Stimulated activated CD4-positive, alpha-beta T cell treated with anti-CD3 and anti-CD28 coated beads, Interleukin-12 subunit alpha, Interleukin-12 subunit beta, amount 100 ng/mL, for 4 hours (primary cell): Measurements from ENCODE around the gene RARRES2.

ENCODE experiments used
- DNase-seq: peaks from one replicate; pipeline ENCODE4 v3.0.0-alpha.2; 2020

Gene RARRES2

DNA sequence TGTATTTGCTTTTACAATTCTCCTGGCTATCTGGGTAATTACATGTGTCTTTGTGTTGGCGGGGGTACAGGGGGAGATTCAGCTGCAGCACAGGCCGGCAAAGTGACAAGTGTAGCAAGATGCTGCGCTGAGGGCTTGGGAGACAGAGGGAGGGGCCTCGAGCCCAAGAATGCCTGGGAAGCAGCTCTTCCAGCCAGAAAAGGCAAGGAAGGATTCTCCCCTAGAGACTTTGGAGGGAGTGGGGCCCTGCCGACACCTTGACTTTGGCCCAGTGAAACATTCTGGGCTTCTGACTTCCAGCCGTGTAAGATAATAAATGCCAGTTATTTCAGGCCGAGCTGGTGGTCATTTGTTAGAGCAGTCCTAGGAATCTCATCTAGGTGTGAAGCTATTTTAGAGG is 20.0 kb upstream of the RARRES2 start:
- no peak for DNase-seq

DNA sequence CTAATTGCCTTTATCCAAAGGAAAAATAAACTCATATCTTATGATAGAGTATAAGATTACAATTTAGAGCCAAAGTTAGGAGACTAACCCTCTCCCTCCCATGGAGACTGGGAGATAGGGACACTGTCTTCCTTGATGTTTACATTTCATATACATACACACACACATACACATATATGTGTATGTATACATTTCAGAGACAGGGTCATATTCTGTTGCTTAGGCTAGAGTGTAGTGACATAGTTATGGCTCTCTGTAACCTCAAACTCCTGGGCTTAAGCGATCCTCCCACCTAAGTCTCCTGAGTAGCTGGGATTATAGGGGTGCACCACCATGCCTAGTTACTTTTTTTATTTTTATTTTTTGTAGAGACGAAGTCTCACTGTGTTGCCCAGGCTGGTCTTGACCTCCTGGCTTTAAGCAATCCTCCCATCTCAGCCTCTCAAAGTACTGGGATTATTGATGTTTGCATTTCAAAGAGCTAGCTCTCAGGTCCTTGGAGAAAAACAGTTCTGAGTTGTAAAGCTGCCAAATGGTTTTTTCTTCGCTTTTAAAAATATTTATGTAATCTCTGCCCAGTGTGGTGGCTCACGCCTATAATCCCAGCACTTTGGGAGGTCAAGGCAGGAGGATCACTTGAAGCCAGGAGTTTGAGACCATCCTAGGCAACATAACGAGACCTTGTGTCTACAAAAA is 19.1 kb upstream of the RARRES2 start:
- DNase-seq, result no peak

GRCh38 chr7:150359622-150360362 is 18.4 kb upstream of the RARRES2 start:
- no peak for DNase-seq

DNA sequence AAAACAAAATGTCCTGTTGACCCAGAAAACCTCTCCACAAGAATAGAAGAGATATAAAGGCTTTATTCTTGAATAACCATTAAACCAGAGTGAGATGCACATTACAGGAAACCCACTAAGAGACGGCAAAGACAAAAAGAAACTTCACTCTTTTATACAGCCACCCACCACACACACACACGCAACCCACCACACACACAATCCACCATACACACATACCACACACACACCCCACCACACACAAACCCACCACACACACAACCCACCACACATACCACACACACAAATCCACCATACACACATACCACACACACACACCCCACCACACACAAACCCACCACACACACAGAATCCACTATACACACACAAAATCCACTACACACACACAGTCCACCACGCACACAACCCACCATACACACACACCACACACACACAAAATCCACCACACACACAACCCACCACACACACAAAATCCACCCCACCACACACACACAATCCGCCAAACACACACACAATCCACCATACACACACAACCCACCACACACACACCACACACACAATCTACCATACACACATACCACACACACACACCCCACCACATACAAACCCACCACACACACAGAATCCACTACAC is 17.7 kb upstream of the RARRES2 start:
- no peak for DNase-seq

DNA sequence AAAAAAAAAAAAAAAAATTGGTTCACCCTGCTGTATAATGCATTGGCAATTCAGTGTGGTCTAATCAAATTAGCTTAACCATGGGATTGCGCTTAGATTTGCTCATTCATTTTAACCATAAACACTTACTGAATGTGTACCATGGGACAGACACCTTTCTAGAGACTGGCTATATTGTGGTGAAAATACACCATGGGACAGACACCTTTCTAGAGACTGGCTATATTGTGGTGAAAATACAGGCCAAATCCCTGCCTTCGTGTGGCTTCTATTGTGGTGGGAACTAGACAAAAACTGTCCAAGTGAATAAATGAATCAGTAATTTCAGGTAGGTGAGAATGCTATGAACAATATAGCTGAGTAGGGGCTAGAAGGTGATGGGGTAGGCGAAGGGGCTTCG is 17.0 kb upstream of the RARRES2 start:
- no peak for DNase-seq

- no peak for DNase-seq
These were observed 16.5 kb upstream of the RARRES2 start for GRCh38 chr7:150357771-150358427.

GRCh38 chr7:150357270-150357669 is 15.8 kb upstream of the RARRES2 start:
- peak; percentile 55 for DNase-seq

DNA sequence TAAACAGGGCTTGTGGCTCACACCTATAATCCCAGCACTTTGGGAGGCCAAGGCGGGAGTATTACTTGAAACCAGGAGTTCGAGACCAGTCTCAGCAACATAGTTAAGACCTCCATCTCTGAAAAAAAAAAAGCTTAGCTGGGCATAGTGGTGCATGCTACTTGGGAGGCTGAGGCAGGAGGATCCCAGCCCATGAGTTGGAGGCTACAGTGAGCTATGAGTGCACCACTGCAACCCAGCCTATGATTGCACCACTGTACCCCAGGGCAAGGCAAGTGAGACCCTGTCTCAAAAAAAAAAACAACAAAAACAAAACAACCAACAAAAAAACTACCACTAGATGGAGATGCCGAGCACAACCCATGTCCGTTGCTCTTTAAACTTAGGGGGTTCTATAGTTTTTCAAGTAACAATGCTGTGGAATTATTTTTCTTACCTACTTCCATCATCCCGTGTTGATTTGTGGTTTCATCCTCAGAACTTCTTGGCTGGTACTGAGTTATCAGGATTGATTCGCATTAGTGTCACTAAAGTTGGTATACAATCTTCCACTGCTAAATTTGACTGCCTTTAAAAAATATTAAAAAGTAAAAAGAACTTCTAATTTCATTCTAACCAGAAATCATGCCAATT is 15.0 kb upstream of the RARRES2 start:
- DNase-seq, result no peak

- no peak for DNase-seq
These were observed 14.2 kb upstream of the RARRES2 start for GRCh38 chr7:150355666-150356059.

- no peak for DNase-seq
These were observed 10.3 kb upstream of the RARRES2 start for GRCh38 chr7:150351587-150352194.

GRCh38 chr7:150346922-150347321 is 5.5 kb upstream of the RARRES2 start:
- no peak for DNase-seq

GRCh38 chr7:150345012-150345411 is 3.6 kb upstream of the RARRES2 start:
- no peak for DNase-seq

DNA sequence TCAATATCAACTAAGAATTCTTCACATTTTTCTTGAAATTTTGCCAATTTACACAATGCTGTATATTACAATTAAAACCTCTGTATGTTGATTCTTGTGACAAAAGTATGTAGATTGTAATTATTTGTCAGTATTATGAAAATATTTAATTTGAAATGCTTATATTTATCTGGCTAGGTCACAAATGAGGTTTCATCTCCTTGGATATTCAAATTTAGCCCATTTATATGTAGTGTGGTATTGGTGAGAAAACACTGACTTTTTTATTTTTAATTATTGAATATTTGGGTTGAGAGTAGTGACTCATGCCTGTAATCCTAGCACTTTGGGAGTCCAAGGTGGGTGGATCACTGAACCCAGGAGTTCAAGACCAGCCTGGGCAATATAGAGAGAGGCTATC is 2.9 kb upstream of the RARRES2 start:
- DNase-seq, result no peak

DNA sequence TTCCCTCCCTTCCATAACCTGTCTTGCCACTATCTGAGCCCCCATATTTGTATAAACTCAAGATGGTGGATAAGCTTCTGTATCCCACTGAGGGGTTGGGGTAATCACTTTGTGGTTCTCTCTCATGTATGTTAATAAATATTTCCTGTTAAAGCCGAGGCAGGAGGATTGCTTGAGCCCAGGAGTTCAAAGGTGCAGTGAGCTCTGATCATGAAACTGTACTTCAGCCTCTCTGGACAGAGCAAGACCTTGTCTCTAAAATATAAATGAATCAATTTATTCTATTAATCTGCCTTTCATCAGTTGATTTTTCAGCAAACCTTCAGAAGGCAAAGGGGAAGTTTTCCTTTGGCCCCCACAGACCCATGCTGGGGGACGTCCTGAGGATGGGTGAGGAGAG is 1.8 kb upstream of the RARRES2 start:
- DNase-seq, result no peak

GRCh38 chr7:150342121-150342408 is 636 bp upstream of the RARRES2 start:
- no peak for DNase-seq

- DNase-seq, result no peak
These were observed 560 bp downstream of the RARRES2 start for GRCh38 chr7:150340875-150341262.

DNA sequence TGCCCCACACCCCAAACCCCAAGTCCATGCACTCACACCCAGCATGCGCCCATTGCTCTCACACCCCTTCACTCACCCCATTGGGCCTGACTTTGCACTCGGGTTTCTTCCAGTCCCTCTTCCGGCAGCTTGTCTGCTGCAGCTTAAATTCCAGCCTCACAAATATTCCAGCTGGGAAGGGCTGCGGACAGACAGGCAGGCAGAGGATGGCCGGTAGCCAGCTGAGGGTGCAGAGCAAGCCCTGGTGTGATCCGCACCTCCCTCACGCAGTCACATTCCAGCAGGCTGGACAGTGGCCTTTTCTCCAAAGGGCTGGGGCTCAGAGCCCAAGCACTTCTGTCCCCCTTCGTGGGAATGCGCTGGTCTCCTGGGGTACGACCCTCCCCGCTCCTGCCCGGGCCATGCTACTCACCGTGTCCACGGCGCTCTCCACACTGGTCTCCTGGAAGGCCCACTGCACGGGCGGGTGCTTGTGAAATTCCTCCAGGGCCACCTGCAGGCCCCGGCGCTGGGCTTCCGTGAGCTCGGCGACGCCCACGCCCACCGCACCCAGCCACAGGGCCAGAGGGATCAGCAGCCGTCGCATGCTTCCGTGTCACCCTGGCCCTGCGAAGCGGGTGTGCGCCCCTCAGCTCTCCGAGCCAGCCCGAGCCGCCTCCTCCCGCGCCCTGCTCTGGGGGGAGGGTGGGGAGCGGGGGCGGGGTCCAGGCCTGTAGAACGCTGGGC is 1.2 kb downstream of the RARRES2 start:
- DNase-seq, result no peak

- no peak for DNase-seq
These were observed 2.0 kb downstream of the RARRES2 start for GRCh38 chr7:150339409-150339809.

GRCh38 chr7:150338166-150338829 is 3.1 kb downstream of the RARRES2 start:
- no peak for DNase-seq

DNA sequence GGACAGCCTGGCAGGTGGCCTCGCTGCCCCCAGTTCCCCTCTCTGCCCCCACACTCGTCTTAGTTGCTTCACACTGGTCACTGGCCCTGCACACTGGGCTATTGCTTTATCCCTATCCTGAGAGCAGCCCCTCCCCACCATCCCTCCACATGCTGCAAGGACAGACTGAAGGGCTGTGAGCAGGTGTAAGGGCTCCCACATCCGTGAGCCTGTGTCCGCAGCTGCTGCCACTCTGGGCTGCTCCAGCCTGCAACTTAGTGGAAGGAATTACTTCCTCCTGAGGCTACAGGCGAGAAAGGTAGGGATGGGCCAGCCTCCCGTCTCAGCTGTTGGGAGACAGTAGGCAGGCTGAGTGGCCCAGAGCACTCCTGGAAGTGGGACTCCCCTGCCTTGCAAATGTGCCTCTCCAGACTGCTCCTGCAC is 3.8 kb downstream of the RARRES2 start:
- DNase-seq, result no peak

DNA sequence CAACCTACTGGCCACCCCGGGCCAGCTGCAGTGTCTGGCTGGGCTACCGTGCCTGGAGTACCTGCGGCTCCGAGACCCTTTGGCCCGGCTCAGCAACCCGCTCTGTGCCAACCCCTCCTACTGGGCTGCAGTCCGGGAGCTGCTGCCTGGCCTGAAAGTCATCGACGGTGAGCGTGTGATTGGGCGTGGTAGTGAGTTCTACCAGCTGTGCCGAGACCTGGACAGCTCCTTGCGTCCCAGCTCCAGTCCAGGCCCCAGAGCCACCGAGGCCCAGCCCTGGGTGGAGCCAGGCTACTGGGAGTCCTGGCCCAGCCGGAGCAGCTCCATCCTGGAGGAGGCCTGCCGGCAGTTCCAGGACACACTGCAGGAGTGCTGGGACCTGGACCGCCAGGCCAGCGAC is 4.2 kb downstream of the RARRES2 start:
- no peak for DNase-seq

DNA sequence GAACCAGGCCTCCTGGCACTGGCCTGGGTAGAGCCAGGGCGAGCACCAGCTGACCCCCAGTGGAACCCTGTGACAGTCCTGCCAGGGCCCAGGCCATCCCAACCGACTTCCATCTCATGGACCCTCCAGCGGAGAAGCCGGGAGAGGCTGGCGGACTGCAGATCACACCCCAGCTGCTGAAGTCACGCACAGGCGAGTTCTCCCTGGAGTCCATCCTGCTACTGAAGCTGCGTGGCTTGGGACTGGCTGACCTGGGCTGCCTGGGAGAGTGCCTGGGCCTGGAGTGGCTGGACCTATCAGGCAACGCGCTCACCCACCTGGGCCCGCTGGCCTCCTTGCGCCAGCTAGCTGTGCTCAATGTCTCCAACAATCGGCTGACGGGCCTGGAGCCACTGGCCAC is 4.7 kb downstream of the RARRES2 start:
- DNase-seq, result no peak
